C4-2B (cell line): ENCODE results near the gene KCTD7.
"Not testable (repeated sequence)": the region's sequence is repeated elsewhere in the genome, so short reads cannot be mapped to it uniquely, and the experiment has no call there.

Source experiments
- H3K27ac ChIP-seq: fragments of 450-650 bp; 2 replicates; pipeline ENCODE4 v1.5.1; 2017
- ZFX ChIP-seq: fragments of 450-650 bp; IDR thresholded peaks from 2 replicates; pipeline ENCODE4 v1.6.1; 2017
- TF ChIP-seq, protein P1 (sequence below): fragments of 450-650 bp; conservative IDR thresholded peaks from 2 replicates; pipeline ENCODE4 v1.5.1; 2017; ENCODE audit warnings: mild to moderate bottlenecking

The KCTD7 gene

DNA sequence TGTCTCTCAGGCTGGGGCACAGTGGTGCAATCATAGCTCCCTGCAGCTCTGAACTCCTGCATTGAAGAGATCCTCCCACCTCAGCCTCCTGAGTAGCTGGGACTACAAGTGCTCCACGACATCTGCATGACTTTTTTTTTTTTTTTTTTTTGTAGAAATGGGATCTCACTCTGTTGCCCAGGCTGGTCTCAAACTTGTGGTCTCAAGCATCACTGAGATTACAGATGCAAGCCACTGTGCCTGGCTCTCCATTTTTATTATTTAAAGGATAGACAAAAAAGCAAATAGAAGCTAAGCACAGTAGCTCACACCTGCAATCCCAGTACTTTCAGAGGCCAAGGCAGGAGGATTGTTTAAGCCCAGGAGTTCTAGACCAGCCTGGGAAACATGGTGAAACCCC lies 13.0 kb upstream of the KCTD7 start:
- TF ChIP-seq ZFX = no peak
- TF ChIP-seq, protein P1, sequence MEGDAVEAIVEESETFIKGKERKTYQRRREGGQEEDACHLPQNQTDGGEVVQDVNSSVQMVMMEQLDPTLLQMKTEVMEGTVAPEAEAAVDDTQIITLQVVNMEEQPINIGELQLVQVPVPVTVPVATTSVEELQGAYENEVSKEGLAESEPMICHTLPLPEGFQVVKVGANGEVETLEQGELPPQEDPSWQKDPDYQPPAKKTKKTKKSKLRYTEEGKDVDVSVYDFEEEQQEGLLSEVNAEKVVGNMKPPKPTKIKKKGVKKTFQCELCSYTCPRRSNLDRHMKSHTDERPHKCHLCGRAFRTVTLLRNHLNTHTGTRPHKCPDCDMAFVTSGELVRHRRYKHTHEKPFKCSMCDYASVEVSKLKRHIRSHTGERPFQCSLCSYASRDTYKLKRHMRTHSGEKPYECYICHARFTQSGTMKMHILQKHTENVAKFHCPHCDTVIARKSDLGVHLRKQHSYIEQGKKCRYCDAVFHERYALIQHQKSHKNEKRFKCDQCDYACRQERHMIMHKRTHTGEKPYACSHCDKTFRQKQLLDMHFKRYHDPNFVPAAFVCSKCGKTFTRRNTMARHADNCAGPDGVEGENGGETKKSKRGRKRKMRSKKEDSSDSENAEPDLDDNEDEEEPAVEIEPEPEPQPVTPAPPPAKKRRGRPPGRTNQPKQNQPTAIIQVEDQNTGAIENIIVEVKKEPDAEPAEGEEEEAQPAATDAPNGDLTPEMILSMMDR = no peak
- H3K27ac ChIP-seq = no peak overlapping the region

DNA sequence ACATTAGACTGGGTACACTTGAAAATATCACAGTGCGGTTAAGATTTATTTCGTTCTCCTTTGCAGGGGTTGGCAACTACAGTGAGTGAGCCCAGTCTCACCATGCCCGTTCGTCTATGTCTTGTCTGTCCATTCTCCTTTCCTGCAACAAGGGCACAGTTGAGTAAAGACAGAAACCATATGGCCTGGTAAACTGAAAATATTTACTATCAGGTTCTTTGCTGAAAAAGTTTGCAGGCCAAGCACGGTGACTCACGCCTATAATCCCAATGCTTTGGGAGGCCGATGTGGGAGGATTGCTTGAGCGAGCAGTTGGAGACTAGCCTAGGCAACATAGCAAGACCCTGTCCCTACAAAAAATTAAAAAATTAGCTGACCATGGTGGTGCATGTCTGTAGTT lies 11.4 kb upstream of the KCTD7 start:
- TF ChIP-seq ZFX = no peak
- TF ChIP-seq, protein P1 = no peak
- no peak overlapping the region for H3K27ac ChIP-seq

DNA sequence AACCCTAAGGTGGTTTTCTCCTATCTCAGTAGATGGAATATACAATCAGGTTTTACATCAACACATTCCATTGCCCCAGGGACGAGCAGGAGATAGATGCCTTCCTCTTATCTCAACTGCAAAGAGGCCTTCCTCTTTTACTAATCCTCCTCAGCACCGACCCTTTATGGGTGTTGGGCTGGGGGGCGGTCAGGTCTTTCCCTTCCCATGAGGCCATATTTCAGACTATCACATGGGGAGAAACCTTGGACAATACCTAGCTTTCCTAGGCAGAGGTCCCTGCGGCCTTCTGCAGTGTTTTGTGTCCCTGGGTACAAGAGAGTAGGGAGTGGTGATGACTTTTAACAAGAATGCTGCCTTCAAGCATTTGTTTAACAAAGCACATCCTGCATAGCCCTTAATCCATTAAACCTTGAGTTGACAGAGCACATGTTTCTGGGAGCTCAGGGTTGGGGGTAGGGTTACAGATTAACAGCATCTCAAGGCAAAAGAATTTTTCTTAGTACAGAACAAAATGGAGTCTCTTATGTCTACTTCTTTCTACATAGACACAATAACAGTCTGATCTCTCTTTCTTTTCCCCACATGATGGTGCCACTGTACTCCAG lies 9.2 kb upstream of the KCTD7 start:
- not testable (repeated sequence) for H3K27ac ChIP-seq

- H3K27ac ChIP-seq = no peak overlapping the region
- TF ChIP-seq, protein P1 = no peak
- no peak for TF ChIP-seq ZFX
Observed at GRCh38 chr7:66626331-66626934, 2.2 kb upstream of the KCTD7 start.

GRCh38 chr7:66627151-66627681 lies 1.5 kb upstream of the KCTD7 start:
- peak overlapping the region; percentile 61; the same call in 1 of the 2 replicates for H3K27ac ChIP-seq
- TF ChIP-seq ZFX = no peak
- TF ChIP-seq, protein P1 = no peak

- TF ChIP-seq ZFX = no peak
- TF ChIP-seq, protein P1 = no peak
- peak overlapping the region; percentile 61 for H3K27ac ChIP-seq
Observed at GRCh38 chr7:66627881-66628360, 760 bp upstream of the KCTD7 start.

DNA sequence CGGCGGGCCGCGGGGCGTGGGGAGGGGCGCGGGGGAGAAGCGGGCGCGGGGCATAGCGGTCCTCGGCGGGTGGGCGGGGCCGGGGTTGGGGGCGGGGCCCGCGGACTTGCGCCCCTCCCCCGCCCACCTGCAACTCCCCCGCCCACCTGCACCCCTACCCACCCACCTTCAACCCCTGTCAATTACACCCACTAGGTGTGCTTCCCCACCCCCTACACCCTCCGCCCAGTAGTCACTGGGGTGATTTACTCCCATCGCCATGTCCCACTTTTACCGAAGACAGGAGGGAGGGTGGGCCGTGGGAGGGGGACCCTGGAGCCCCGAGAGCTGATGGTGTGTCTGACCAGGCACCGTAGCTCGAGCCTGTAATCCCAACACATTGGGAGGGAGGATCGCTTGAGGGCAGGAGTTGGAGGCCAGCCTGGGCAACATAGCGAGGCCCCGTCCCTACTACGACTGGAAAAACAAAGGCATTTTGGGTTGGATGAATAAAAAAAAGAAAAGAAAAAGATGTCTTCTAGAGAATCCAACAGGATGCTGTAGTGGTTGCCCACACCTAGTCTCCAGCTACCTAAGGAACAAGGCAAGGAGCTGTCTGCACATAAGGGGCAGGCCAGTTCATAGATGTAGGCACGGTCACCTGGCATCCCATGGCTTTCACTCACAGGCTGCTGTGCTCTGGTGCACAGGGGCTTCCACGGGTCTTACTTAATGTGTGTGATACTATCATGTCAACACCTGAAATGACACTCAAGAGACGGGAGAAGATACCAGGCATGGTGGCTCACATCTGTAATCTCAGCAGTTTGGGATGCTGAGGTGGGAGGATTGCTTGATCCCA lies 761 bp downstream of the KCTD7 start:
- TF ChIP-seq, protein P1 = no peak
- no peak for TF ChIP-seq ZFX
- peak overlapping the region; percentile 61 for H3K27ac ChIP-seq
